Liver (tissue), 3 donors: ENCODE data around the gene NUDT1.

Experiments used
- ATF3 ChIP-seq: IDR thresholded peaks from 2 replicates; pipeline ENCODE4 v1.6.1; 2016; ENCODE audit warnings: antibody characterized with exemption
- CTCF ChIP-seq: fragments of 150-350 bp; IDR thresholded peaks from 2 replicates; pipeline ENCODE4 v1.5.1; 2017; ENCODE audit warnings: improper control_type of control experiment, low read depth, low read length; ENCODE audit not compliant: missing input control
- FOXA1 ChIP-seq: IDR thresholded peaks from 2 replicates; pipeline ENCODE4 v1.6.1; 2016; ENCODE audit warnings: antibody characterized with exemption
- GABPA ChIP-seq, 2 donors: IDR thresholded peaks in 1 of 2; conservative IDR thresholded peaks in 1 of 2; 2 replicates each; pipeline ENCODE4 v1.6.1; 2016; ENCODE audit warnings: antibody characterized with exemption in 2 of 2, mild to moderate bottlenecking in 1 of 2, moderate library complexity in 1 of 2
- HNF4A ChIP-seq, 2 donors: conservative IDR thresholded peaks; 2 replicates each; pipeline ENCODE4 v1.6.1; 2016; ENCODE audit warnings: antibody characterized with exemption in 2 of 2, mild to moderate bottlenecking in 2 of 2
- JUND ChIP-seq, 2 donors: IDR thresholded peaks; 2 replicates each; pipeline ENCODE4 v1.6.1; 2016; ENCODE audit warnings: antibody characterized with exemption in 2 of 2
- REST ChIP-seq: IDR thresholded peaks from 2 replicates; pipeline ENCODE4 v1.6.1; 2016; ENCODE audit warnings: antibody characterized with exemption, mild to moderate bottlenecking
- RXRA ChIP-seq, 2 donors: IDR thresholded peaks; 2 replicates each; pipeline ENCODE4 v1.6.1; 2017 to 2018; ENCODE audit warnings: antibody characterized with exemption in 2 of 2, mild to moderate bottlenecking in 1 of 2
- TAF1 ChIP-seq: conservative IDR thresholded peaks from 2 replicates; pipeline ENCODE4 v1.6.1; 2016; ENCODE audit warnings: antibody characterized with exemption, mild to moderate bottlenecking
- donor health status: healthy.
- donor health status: healthy.

GRCh38 chr7:2231992-2232765 lies 9.8 kb upstream of the NUDT1 start:
- TF ChIP-seq REST, result no peak
- TF ChIP-seq CTCF, result no peak
- no peak for TF ChIP-seq FOXA1
- no peak for TF ChIP-seq RXRA (IDR thresholded peaks at IDR 0.05)
- TF ChIP-seq ATF3, result no peak
- no peak for TF ChIP-seq JUND (IDR thresholded peaks at IDR 0.05)
- no peak for TF ChIP-seq HNF4A (conservative IDR thresholded peaks at IDR 0.05)
- no peak for TF ChIP-seq TAF1
- TF ChIP-seq GABPA (IDR thresholded peaks at IDR 0.05 in 1 of 2, conservative IDR thresholded peaks at IDR 0.05 in 1 of 2), result no peak
